Muscle of arm (tissue), 12 donors: Measurements from ENCODE around the gene ATP4B. TPM values are rescaled to one million over a fixed set of nuclear protein-coding genes. Genes with fewer than 3 reads are reported as not detected.
"Not testable (repeated sequence)": the region's sequence is repeated elsewhere in the genome, so short reads cannot be mapped to it uniquely, and the experiment has no call there.

Experiments used
- DNase-seq: peaks from one replicate; pipeline ENCODE4 v3.0.0-alpha.2; 2013
- polyA plus RNA-seq, 12 donors: library from polyadenylated mRNA; unstranded; fragments of 120-200 nt; gene quantifications; one replicate each; pipeline ENCODE4 v1.2.1, GENCODE V29; 2013; ENCODE audit not compliant: insufficient read length in 12 of 12

ATP4B gene
- polyA plus RNA-seq, 12 donors: 0.10 to 0.13 (median 0.12) TPM; not detected in 9

DNA sequence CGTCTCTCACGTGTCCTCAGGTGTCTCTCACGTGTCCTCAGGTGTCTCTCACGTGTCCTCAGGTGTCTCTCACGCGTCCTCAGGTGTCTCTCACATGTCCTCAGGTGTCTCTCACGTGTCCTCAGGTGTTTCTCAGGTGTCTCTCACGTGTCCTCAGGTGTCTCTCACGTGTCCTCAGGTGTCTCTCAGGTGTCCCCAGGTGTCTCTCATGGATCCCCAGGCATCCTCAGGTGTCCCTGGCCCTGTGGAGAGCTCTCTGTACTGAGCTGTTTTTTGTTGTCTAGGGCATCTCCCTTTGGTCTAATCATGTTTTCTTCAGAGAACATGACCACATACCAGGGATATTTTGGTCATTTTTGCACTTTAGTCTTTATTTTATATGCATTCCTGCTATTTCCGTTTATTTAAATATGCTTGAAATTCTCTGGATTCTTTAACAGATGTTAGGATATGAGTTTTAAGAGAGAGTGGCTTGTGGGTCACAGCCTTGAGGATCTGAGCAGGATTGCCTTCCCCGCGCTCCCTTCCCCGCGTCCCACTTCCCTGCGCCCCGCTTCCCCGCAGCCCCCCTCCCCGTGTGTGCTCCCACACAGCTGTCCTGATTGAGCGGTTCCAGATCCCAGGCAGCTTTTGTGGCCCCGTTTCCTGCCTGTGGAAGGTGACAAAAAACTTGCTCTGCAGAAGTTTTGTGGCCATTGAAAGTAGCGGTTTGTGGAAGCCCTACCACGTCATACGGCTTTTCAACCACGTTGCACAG, 31.9 kb downstream of the ATP4B start:
- DNase-seq: no peak

GRCh38 chr13:113624640-113625304, 33.2 kb downstream of the ATP4B start:
- not testable (repeated sequence) for DNase-seq

- DNase-seq: no peak
These were observed 33.8 kb downstream of the ATP4B start for GRCh38 chr13:113624235-113624587.

DNA sequence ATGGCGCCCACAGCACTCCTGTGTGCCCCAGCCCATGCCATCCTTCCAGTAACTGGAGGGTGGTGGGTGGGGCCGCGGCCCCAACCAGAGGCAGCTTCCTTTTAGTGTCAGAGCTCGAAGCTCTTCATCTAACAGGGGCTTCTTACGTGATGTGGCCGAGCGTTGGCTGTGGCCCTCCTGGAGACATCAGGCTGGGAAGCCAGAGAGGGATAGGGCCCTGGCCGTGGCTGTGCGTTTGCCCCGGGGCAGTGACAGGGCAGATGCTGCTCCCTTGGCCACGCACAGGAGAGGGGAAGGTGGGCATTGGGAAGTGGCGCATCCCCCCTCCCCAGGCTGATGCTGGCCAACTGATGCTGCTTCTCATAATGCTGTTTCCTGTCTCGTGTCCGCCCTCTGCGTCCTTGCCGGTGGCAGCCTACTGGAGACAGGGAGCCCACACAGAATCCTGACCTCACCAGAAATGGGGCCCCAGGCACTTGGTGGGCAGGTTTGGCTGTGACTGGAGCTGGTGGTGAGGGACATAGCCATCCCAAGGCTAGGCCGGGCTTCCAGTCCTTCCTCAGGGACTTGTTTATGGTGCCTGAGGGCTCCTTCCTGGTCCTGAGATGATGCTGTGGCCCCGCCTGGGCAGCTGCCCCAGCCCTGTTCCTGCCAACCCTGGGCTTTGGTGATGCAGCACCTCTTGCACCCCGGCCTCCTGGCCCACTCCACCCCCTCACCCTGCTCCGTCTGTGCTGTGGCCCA, 34.3 kb downstream of the ATP4B start:
- no peak for DNase-seq

DNA sequence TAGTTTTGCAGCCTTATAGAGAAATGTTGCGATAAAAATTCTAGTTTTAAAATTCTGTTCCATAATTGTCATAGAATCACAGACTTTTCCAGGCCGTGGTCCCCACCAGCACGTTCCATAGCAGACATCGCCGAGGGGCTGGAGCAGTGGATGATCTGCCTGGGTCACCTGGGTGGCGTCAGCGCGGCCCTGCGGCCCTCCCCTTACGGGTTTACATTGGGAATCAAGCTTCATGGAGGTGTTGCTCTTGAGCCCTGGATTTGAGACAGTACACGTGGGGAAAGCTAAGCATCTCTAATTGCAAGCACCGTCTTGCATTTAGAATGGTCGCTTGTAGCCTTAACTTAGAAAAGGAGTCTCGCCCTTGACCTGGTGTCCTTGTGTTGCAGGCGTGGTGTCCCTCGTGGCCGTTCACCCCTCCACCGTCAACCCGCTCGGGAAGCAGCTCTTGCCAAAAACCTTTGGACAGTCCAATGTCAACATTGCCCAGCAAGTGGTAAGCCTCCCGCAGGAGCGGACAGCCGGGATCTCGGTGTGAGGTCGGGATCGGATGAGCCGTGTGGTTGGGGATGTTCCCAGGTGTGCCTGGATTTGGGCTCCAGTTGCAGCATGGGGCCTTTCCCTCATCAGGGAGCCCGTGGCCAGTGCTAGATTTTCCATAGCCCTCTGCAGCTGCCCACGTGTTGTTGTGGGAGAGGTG, 35.1 kb downstream of the ATP4B start:
- no peak for DNase-seq

DNA sequence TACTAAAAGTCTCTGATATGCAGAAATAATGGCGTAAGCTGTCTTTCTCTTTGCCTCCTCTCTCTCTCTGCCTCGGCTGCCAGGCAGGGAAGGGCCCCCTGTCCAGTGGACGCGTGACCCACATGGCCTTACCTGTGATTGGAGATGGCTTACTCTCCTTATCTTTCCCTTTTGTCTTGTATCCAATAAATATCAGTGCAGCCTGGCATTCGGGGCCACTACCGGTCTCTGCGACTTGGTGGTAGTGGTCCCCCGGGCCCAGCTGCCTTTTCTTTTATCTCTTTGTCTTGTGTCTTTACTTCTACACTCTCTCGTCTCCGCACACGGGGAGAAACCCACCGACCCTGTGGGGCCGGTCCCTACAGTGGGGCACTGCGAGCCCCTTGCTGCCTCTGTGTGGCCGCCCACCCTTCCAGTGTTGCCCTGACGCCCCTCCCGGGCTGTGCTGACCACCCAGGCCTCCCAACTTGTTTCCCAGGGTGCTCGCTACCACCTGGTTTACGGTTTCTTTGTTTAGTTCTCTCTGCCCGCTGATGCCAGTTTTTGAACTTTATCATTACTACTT, 35.9 kb downstream of the ATP4B start:
- not testable (repeated sequence) for DNase-seq

DNA sequence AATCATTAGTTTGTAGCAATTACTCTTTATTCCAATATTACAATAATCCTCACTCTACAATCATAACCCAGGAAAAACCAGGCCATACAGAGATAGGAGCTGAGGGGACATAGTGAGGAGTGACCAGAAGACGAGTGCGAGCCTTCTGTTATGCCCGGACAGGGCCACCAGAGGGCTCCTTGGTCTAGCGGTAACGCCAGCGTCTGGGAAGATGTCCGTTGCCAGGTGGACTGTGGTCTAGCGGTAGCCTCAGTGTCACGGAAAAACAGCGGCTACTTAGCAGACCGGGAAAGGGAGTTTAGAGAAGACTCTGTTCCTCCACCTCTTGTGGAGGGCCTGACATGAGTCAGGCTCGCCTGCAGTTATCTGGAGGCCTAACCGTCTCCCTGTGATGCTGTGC, 36.5 kb downstream of the ATP4B start:
- not testable (repeated sequence) for DNase-seq

- no peak for DNase-seq
These were observed 37.0 kb downstream of the ATP4B start for GRCh38 chr13:113621046-113621445.

GRCh38 chr13:113620036-113620796, 37.8 kb downstream of the ATP4B start:
- no peak for DNase-seq

- DNase-seq: no peak
These were observed 39.5 kb downstream of the ATP4B start for GRCh38 chr13:113618455-113618854.

- DNase-seq: no peak
These were observed 40.0 kb downstream of the ATP4B start for GRCh38 chr13:113617961-113618360.

DNA sequence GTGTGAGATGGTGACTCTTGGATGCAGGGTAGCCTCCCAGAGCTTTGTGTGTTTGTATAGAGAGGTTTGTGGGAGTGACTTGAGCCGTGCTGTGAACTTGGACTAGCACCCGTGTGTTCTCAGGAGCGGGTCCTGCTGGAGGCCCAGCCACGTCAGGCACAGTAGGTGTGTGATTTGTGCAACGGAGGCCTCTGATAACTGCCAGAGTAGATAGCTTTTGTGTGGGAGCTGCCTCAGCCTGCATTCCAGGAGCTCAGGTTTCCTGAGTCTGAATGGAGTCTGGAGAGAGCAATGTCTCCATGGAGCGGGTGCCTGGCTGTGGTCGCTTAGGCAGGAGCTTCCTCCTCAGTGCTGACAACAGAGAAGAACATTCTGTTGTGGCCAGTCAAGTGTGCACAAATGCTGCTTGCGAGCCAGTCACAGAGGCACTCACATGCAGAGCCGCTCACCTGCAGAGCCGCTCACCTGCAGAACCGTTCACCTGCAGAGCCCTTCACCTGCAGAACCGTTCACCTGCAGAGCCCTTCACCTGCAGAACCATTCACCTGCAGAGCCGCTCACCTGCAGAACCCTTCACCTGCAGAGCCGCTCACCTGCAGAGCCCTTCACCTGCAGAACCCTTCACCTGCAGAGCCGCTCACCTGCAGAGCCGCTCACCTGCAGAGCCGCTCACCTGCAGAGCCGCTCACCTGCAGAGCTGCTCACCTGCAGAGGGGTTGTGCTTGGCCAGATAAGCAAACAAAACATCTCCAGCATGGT, 40.8 kb downstream of the ATP4B start:
- DNase-seq: no peak

GRCh38 chr13:113616281-113616906, 41.6 kb downstream of the ATP4B start:
- DNase-seq: no peak

DNA sequence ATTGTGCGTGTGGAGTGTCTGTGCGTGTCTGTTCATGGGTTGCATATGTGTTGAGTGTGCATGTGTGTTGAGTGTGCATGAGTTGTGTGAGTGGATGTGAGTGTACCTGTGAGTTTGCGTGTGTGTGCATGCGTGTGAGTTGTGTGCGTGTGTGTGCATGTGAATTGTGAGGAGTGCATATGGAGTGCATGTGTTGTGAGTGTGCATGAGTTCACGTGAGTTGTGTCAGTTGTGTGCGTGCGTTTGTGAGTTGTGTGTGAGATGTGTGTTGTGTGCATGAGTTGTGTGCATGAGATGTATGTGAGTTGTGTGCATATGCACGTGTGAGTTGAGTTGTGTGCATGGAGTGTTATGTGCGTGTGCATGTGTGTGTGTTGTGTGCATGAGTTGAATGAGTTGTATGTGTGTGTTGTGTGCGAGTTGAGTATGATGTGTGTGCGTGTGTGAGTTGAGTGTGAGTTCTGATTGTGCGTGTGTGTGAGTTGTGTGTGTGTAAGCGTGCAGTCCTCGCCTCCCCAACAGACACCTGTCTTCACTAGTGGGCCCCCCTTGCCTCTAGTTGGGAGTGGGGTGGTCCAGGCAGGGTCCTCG, 44.1 kb downstream of the ATP4B start:
- DNase-seq: no peak

DNA sequence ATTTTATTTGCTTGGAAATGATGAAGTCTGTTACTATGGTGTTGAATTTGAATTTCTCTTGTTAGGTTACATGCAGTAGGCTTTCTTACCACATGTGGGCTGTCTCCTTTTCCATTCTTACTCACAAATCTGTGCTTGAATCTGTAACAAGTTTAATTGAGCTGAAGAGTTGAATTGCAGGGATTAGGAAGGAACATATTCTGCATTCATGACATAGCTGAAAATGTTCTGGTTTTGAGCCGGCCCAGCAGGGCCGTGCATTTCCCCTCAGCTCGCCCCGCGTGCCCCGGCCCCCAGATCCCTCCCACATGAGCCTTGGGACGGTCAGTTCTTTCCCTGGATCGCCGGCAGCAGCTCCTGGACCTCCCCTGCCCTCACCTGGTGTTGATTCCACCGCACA, 45.4 kb downstream of the ATP4B start:
- DNase-seq: no peak

DNA sequence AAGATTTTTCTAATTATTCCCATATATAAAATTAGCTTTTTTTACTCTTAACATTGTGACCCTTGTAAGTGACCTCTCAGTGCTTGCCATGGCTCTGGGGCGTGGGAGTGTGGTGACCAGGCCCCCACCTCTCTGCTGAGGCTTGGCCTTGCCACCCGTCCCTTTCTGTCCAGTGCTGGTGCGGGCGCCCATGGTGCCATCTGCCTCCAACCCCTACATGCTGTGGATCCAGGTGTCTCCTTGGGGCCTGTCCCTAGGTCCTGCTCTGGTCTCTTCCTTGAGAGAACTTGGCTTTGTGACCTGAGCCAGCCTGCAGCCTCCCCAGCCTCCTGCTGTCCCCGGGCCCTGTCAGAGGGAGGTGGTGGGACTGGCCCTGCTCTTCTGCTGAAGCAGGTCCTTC, 46.0 kb downstream of the ATP4B start:
- DNase-seq: no peak

DNA sequence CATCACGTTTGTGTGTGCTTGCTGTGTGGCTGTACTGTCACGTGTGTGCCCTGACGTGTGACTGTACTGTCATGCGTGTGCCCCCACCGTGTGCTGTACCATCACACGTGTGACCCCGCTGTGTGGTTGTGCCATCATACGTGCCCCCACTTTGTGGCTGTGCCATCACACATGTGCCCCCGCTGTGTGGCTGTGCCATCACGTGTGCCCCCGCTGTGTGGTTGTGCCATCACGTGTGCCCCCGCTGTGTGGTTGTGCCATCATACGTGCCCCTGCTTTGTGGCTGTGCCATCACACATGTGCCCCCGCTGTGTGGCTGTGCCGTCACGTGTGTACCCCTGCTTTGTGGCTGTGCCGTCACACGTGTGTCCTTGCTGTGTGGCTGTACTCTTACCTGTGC, 47.7 kb downstream of the ATP4B start:
- no peak for DNase-seq

DNA sequence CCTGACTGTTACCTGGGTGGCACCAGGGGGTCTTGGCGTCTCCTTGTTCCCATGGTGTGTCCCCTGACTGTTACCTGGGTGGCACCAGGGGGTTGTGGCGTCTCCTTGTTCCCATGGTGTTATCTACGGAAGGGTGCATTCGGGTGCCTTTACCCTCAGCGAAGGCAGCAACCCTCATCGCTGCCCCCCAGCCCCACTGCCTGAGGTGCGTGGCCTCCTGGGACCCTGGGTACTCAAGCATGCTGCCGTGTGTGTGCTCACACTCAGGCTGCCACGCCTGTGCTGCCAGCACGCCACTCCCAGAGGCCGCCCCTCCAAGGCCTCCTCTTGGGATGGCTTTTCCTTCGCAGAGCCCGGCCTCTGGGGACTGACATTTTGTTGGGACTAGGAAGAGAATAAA, 48.4 kb downstream of the ATP4B start:
- DNase-seq: no peak

DNA sequence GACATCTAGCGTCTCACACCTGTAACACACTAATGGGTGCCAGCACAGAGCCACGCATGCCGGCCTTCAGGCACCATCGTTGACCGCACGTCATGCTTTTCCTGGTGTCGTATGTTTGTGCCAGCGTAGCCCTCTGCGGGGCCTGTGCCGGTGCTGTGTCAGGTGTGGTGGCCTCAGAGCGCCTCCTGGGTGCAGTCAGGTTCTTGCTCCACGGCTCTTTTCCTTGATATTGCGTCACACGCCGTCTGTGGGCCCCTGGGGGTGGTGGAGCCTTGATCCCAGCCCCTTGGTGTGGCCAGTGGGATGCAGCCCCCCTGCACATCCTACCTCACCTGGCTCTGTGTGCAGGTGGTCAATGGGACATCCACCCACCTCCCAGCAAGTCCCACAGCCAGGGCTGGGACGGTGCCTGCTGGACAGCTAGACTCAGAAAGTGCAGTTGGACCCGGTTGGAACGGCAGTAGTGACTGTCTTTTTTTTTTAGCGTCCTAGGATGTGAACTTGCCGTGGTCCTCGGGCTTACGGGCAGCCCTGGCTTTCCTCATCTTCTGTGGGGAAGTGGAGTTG, 48.9 kb downstream of the ATP4B start:
- no peak for DNase-seq
